ENCODE measurements around the gene PSMC1.

DNA sequence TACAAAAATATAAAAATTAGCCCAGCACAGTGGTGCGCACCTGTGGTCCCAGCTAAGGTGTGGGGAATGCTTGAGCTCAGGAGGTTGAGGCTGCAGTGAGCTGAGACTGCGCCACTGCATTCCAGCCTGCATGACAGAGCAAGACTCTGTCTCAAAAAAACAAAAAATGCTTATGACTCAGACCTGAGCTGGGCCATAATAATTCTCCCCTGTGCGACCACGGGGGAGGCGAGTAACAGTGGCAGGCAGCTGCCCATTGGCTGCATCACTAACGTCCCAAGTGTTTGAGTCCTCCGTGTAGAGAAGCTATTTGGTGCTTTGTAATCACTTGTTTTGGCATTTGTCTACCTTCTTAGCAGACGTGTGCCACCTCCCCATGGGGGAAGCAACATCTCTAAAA, 24.9 kb downstream of the PSMC1 start:
- TF ChIP-seq, protein P1, sequence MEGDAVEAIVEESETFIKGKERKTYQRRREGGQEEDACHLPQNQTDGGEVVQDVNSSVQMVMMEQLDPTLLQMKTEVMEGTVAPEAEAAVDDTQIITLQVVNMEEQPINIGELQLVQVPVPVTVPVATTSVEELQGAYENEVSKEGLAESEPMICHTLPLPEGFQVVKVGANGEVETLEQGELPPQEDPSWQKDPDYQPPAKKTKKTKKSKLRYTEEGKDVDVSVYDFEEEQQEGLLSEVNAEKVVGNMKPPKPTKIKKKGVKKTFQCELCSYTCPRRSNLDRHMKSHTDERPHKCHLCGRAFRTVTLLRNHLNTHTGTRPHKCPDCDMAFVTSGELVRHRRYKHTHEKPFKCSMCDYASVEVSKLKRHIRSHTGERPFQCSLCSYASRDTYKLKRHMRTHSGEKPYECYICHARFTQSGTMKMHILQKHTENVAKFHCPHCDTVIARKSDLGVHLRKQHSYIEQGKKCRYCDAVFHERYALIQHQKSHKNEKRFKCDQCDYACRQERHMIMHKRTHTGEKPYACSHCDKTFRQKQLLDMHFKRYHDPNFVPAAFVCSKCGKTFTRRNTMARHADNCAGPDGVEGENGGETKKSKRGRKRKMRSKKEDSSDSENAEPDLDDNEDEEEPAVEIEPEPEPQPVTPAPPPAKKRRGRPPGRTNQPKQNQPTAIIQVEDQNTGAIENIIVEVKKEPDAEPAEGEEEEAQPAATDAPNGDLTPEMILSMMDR (IDR thresholded peaks at IDR 0.05), result no peak
- no peak for TF ChIP-seq POLR2A (IDR thresholded peaks at IDR 0.05)

Measured in thyroid gland (tissue), 4 donors.